NOMO-1 treated with DMSO at 0.1 percent for 48 hours (cell line): ENCODE measurements around the gene DCANP1.

Experiments
- DNase-seq: peaks from one replicate; lab custom pipeline; 2025; ENCODE audit not compliant: unreplicated experiment; lab: John Stamatoyannopoulos, UW

DCANP1 gene

GRCh38 chr5:135480511-135480910 lies 33.4 kb upstream of the DCANP1 start:
- no peak for DNase-seq

- no peak for DNase-seq
Observed at GRCh38 chr5:135478938-135479337, 31.8 kb upstream of the DCANP1 start.

GRCh38 chr5:135477613-135478066 lies 30.5 kb upstream of the DCANP1 start:
- DNase-seq: no peak

- no peak for DNase-seq
Observed at GRCh38 chr5:135476615-135477581, 29.8 kb upstream of the DCANP1 start.

GRCh38 chr5:135473956-135474670 lies 27.0 kb upstream of the DCANP1 start:
- no peak for DNase-seq

DNA sequence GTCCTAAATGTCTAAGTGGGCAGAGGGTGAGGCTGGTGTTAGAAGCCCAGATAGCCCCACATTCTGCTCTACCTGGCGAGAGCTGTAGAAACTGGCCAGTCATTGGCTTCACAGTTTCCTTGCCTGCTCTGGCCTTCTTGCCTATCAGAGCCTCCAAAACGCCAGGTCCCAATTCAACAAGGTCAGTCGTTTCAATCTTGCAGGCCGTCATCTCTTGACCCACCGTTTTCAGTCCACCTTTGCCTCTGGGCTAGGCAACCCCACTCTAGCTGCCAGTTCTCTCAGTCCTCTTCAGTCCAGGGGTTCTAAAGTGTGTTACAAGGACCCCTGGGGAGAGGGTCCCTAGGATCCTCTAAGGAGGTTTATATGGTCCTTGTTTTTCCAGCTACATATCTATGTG lies 25.0 kb upstream of the DCANP1 start:
- no peak for DNase-seq

GRCh38 chr5:135471726-135472125 lies 24.6 kb upstream of the DCANP1 start:
- no peak for DNase-seq

DNA sequence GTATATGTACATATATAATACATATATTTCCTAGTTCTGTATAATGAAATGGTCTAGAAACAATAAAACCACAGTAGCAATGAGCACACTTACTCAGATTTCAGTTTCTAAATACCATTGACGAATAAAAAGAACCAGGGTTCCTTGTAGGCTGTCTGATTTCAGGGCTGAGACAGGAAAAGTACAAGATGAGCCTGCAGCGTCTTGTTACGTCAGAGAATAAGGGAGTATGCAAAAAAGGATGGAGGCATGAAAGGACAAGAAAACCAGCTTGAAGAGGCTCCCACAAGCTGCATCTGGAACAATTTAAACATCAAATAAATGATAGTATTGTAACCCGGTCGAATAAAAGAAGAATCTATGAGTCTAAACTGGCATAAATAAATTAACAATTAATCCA lies 22.8 kb upstream of the DCANP1 start:
- DNase-seq: no peak

- no peak for DNase-seq
Observed at GRCh38 chr5:135468541-135468940, 21.4 kb upstream of the DCANP1 start.

DNA sequence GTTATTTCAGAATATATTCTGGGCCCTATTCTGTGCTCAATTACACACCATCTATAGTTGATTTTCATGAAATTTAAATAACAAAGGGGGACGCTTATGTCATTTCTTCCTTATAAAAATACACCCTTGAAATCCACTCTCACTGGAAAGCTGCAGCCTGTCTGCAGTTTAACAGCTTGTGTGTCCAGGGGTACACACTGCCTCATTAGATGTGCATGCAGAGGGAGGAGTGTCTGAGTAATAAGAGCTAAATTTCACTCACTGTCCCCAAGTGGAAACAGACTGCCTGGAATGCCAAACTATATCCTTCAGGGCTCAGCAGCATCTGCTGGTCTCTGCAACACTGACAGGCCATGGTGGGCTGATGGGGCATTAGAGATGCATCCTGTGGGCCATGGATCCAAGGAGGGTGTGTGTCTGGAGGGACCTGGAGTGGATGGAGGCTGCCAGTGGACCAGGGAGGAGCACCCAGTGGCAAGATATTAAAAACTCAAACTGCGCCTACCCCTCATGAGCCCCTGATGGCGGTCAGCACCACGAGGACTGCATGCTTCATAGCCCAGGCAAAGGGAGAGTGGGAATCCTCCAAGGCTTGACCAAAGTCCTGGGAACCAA lies 20.8 kb upstream of the DCANP1 start:
- no peak for DNase-seq

GRCh38 chr5:135467051-135467625 lies 20.0 kb upstream of the DCANP1 start:
- no peak for DNase-seq

DNA sequence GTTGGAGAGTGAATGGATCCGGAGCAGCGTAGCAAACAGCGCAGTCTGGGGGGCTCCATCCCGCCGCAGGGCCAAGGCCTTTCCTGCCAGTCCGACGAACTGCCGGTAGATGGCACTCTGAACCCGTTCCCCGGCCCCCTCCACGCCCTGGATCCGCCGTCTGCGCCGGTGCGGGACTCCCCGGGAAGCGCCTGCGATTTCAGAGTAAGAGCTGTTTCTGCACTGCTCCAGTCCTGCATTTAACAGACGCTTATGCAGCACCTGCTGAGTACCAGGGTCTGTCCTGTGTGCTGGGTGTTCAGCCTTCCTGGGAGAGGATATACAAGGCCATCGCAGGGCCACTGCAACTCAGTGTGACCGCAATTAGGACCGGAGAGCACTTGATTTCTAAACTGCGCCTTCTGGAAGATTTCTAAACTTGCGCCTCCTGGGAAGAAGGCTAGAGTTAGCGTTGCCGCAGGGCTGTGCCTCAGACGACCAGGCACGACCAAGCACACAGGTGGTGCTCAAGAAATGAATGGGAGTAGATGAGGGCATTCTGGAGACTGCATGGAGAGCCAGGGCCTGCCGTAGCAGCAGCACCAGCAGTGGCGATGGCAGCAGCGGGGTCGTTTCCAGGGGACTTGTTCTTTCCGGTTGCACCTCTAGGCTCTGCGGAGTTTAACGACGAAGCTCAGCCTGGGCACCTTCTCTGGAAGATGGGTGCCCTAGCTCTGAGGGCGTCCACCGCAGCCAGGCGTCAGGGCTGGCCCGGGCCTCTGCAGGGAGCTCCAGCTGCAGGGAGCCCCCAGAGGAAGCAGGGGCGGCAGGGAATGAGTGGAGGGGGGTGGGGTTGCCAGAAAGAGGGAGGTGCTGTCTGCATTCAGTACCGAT lies 19.3 kb upstream of the DCANP1 start:
- peak; percentile 57 for DNase-seq

GRCh38 chr5:135465391-135466122 lies 18.4 kb upstream of the DCANP1 start:
- DNase-seq: no peak

GRCh38 chr5:135462304-135462703 lies 15.2 kb upstream of the DCANP1 start:
- DNase-seq: peak; percentile 94

DNA sequence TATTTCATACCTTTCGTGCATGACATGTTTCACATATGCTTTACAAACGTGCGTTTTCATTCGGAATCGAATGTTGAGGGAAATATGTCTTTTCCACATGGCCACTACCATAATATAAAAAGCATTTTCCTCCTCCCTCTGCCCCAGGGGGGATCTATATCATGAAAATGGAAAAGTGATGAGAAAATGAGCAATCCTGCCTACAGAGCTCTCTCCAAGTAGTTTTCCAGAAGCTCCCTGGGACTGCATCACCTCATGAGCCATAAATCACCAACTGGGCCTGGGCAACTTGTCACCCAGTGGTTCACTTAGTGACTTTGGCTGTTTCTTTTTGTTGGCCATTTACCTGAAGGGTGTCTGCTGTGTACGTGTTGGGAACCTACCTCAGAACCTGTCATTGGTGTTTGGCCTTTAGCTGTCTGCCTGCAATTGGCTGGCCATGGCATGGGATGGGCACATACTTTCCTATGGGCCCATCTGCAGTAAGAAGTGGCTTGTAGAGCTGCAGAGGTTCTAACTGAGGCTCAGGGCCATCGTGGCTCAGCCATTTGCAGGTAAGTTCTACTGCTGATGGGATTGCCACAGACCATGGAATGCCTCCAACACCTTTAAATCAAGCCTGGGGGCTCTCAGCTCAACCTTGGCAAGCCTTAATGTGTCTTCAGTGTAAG lies 14.5 kb upstream of the DCANP1 start:
- DNase-seq: no peak

DNA sequence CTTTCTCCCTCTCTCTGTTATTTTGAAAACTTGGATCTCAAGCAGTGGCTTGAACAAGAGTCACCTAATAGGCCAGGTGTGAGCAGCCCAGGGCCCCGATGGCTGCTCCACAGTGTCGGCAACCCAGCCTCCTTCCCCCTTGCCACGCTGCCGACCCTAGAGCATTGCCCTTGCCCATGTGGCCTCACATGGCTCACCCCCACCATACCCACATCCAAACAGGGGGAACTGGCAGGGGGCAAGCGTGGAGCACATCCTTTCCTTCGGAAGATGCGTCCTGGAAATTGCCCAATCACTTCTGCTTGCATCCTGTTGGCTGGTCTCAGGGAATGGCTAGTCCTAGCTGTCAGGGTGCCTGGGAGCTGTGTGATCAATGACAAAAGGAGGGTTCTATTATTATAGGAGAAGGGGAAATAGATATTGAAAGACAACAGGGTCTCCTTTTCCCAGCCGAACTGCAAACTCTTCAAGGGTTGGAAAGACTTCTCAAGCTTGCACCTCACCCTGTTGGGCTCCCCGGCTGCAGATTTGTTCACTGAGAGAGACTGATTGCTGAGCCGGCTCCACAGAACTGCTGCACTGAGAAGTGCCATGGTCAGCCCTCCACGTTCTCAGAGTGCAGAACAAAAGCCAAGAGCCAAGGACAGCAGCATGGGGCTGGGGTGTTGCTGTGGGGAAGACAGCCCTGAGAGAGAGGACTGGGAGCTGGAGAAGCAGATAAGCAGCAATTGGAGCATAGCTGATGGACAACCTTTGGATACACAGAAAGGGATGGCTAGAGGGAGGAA lies 13.3 kb upstream of the DCANP1 start:
- DNase-seq: no peak

DNA sequence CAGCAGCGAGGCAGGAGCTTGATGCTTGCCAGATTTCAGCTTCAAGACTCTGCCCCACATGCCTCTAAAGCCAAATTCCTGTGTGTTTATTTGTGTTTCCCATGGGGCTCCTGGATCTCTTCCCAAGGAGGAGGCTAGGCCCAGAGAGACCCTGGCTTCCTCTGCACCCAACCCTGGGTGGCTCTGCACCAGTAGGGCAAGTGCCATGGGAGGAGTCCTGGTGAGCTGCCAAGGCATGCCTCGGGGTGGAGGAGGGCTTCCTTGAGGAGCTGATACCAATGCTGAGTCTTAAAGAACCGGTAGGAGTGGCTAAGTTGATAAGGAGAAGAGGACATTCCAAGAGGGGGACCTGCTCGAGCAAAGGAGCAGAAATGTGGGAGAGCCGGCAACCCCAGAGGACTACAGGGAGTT lies 11.8 kb upstream of the DCANP1 start:
- no peak for DNase-seq

DNA sequence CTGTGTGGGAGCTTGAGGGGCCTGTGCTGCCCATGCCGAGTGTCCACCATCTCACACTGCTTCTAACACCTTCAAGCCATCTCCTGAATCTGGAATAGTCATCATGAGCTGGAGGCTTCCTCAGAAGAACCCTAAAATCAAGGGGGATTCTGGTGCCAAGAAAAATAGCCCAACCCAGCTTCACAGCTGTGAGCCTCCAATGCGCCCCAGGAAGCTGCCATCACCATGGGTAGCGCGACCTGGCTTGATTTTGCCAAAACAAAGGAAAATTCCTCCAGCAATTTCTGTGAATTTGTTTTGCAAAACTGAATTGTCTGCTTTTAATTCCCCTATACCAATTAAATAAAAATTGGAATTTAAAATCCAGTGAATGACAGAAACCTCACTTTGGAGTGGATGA lies 11.2 kb upstream of the DCANP1 start:
- no peak for DNase-seq
